WTC11 (cell line): Measurements from ENCODE around the gene ZFP42. TPM values are rescaled to one million over a fixed set of nuclear protein-coding genes. Genes with fewer than 3 reads are reported as not detected.

Source experiments
- ATAC-seq: fragments of 200-7000 bp; cut with Tn5 transposase; 2 replicates; pipeline ENCODE4 v1.10.0; 2021; ENCODE audit warnings: mild to moderate bottlenecking, moderate library complexity
- CTCF ChIA-PET: fragments of 300-600 bp; sonication (Branson Sonifier 250); formaldehyde crosslinking; loops from one replicate; lab custom pipeline; 2021; ENCODE audit warnings: antibody characterized with exemption; lab: Charles Lee
- POLR2A ChIA-PET: fragments of 350-600 bp; sonication (Branson Sonifier 250); formaldehyde crosslinking; loops from one replicate; lab custom pipeline; 2021; ENCODE audit warnings: antibody characterized with exemption; lab: Charles Lee
- DNase-seq: peaks from one replicate; pipeline ENCODE4 v3.0.0; 2021; ENCODE audit warnings: low spot score
- H3K27ac Mint-ChIP-seq: 2 replicates; pipeline ENCODE4 v1.8.0; 2021; ENCODE audit warnings: mixed read lengths
- H3K27me3 Mint-ChIP-seq: 2 replicates; pipeline ENCODE4 v1.8.0; 2021; ENCODE audit warnings: low read depth, mild to moderate bottlenecking, moderate library complexity, mixed read lengths
- H3K36me3 Mint-ChIP-seq: 2 replicates; pipeline ENCODE4 v1.8.0; 2021; ENCODE audit warnings: mixed read lengths
- H3K4me1 Mint-ChIP-seq: 2 replicates; pipeline ENCODE4 v1.8.0; 2022; ENCODE audit warnings: mixed read lengths
- H3K4me3 Mint-ChIP-seq: 2 replicates; pipeline ENCODE4 v1.8.0; 2021; ENCODE audit warnings: mild to moderate bottlenecking, moderate library complexity, mixed read lengths
- H3K9me3 Mint-ChIP-seq: 2 replicates; pipeline ENCODE4 v1.8.0; 2021; ENCODE audit warnings: mixed read lengths
- CBFB ChIP-seq: sonication (generic); formaldehyde crosslinking; IDR thresholded peaks from 2 replicates; pipeline ENCODE4 v1.8.1; 2022; ENCODE audit warnings: mild to moderate bottlenecking, low read depth, missing genetic modification reagents
- CREM ChIP-seq: sonication (generic); formaldehyde crosslinking; IDR thresholded peaks from 2 replicates; pipeline ENCODE4 v1.8.1; 2022; ENCODE audit warnings: mild to moderate bottlenecking, missing genetic modification reagents, moderate library complexity
- E2F5 ChIP-seq: sonication (generic); formaldehyde crosslinking; IDR thresholded peaks from 2 replicates; pipeline ENCODE4 v1.8.1; 2022; ENCODE audit warnings: mild to moderate bottlenecking, moderate library complexity, missing genetic modification reagents
- FOXP1 ChIP-seq: sonication (generic); formaldehyde crosslinking; IDR thresholded peaks from 2 replicates; pipeline ENCODE4 v1.8.0; 2022; ENCODE audit warnings: missing genetic modification reagents, mild to moderate bottlenecking, moderate library complexity, borderline replicate concordance
- GABPB1 ChIP-seq: sonication (generic); formaldehyde crosslinking; IDR thresholded peaks from 2 replicates; pipeline ENCODE4 v1.8.1; 2023; ENCODE audit warnings: mild to moderate bottlenecking, missing genetic modification reagents
- GRHL2 ChIP-seq: fragments of 250-450 bp; sonication (Bioruptor Pico); IDR thresholded peaks from 2 replicates; pipeline ENCODE4 v1.8.0; 2022; ENCODE audit warnings: mild to moderate bottlenecking, moderate library complexity; ENCODE audit not compliant: insufficient replicate concordance, severe bottlenecking
- HMGA2 ChIP-seq: fragments of 250-450 bp; sonication (Bioruptor Pico); IDR thresholded peaks from 2 replicates; pipeline ENCODE4 v1.4.0; 2021; ENCODE audit warnings: mild to moderate bottlenecking, moderate library complexity
- MAX ChIP-seq: sonication (generic); formaldehyde crosslinking; IDR thresholded peaks from 2 replicates; pipeline ENCODE4 v1.8.0; 2022; ENCODE audit warnings: mild to moderate bottlenecking, missing genetic modification reagents
- MLX ChIP-seq: sonication (generic); formaldehyde crosslinking; IDR thresholded peaks from 2 replicates; pipeline ENCODE4 v1.8.1; 2023; ENCODE audit warnings: mild to moderate bottlenecking, missing genetic modification reagents, moderate library complexity
- MYBL2 ChIP-seq: sonication (generic); formaldehyde crosslinking; IDR thresholded peaks from 2 replicates; pipeline ENCODE4 v1.8.1; 2023; ENCODE audit warnings: mild to moderate bottlenecking, moderate library complexity, missing genetic modification reagents
- NFYB ChIP-seq: sonication (generic); formaldehyde crosslinking; conservative IDR thresholded peaks from 2 replicates; pipeline ENCODE4 v1.8.0; 2022; ENCODE audit warnings: low read depth, missing genetic modification reagents
- OVOL2 ChIP-seq: fragments of 250-450 bp; sonication (Bioruptor Pico); IDR thresholded peaks from 2 replicates; pipeline ENCODE4 v1.9.0; 2021; ENCODE audit warnings: mild to moderate bottlenecking, borderline replicate concordance
- SMAD3 ChIP-seq: sonication (generic); formaldehyde crosslinking; IDR thresholded peaks from 2 replicates; pipeline ENCODE4 v1.8.0; 2022; ENCODE audit warnings: missing genetic modification reagents, mild to moderate bottlenecking, borderline replicate concordance
- SMAD4 ChIP-seq: sonication (generic); formaldehyde crosslinking; IDR thresholded peaks from 2 replicates; pipeline ENCODE4 v1.8.0; 2022; ENCODE audit warnings: mild to moderate bottlenecking, missing genetic modification reagents
- STAT6 ChIP-seq: sonication (generic); formaldehyde crosslinking; conservative IDR thresholded peaks from 2 replicates; pipeline ENCODE4 v1.8.1; 2023; ENCODE audit warnings: mild to moderate bottlenecking, low read depth, missing genetic modification reagents, moderate library complexity
- TEAD4 ChIP-seq: sonication (generic); formaldehyde crosslinking; IDR thresholded peaks from 2 replicates; pipeline ENCODE4 v1.8.0; 2022; ENCODE audit warnings: mild to moderate bottlenecking, missing genetic modification reagents
- TP53 ChIP-seq: sonication (generic); formaldehyde crosslinking; IDR thresholded peaks from 2 replicates; pipeline ENCODE4 v1.8.1; 2023; ENCODE audit warnings: mild to moderate bottlenecking, missing genetic modification reagents
- ZBTB43 ChIP-seq: sonication (generic); formaldehyde crosslinking; IDR thresholded peaks from 2 replicates; pipeline ENCODE4 v1.8.1; 2023; ENCODE audit warnings: mild to moderate bottlenecking, missing genetic modification reagents
- ZNF121 ChIP-seq: sonication (generic); formaldehyde crosslinking; IDR thresholded peaks from 2 replicates; pipeline ENCODE4 v1.8.0; 2023; ENCODE audit warnings: missing genetic modification reagents
- ZNF317 ChIP-seq: sonication (generic); formaldehyde crosslinking; IDR thresholded peaks from 2 replicates; pipeline ENCODE4 v1.8.1; 2023; ENCODE audit warnings: low read depth, mild to moderate bottlenecking, moderate library complexity, missing genetic modification reagents, borderline replicate concordance
- total RNA-seq: library from RNA; stranded (reverse); gene quantifications from 3 replicates; pipeline ENCODE4 v1.2.3, GENCODE V29; 2021
- TF ChIP-seq, protein P1 (sequence below): fragments of 250-450 bp; sonication (Bioruptor Pico); IDR thresholded peaks from 2 replicates; pipeline ENCODE4 v1.9.0; 2021; ENCODE audit warnings: mild to moderate bottlenecking
- TF ChIP-seq, protein P2 (sequence below): sonication (generic); formaldehyde crosslinking; IDR thresholded peaks from 2 replicates; pipeline ENCODE4 v1.8.0; 2023; ENCODE audit warnings: mild to moderate bottlenecking, missing genetic modification reagents

ZFP42 gene
- total RNA-seq, 1 experiment from 2014 or later, result 128 TPM

GRCh38 chr4:188030401-188030800 lies 34.8 kb downstream of the ZFP42 start (continued):
- TF ChIP-seq, protein P1, sequence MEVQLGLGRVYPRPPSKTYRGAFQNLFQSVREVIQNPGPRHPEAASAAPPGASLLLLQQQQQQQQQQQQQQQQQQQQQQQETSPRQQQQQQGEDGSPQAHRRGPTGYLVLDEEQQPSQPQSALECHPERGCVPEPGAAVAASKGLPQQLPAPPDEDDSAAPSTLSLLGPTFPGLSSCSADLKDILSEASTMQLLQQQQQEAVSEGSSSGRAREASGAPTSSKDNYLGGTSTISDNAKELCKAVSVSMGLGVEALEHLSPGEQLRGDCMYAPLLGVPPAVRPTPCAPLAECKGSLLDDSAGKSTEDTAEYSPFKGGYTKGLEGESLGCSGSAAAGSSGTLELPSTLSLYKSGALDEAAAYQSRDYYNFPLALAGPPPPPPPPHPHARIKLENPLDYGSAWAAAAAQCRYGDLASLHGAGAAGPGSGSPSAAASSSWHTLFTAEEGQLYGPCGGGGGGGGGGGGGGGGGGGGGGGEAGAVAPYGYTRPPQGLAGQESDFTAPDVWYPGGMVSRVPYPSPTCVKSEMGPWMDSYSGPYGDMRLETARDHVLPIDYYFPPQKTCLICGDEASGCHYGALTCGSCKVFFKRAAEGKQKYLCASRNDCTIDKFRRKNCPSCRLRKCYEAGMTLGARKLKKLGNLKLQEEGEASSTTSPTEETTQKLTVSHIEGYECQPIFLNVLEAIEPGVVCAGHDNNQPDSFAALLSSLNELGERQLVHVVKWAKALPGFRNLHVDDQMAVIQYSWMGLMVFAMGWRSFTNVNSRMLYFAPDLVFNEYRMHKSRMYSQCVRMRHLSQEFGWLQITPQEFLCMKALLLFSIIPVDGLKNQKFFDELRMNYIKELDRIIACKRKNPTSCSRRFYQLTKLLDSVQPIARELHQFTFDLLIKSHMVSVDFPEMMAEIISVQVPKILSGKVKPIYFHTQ (CRISPR knock-in tag), result no peak
- TF ChIP-seq GABPB1 (CRISPR knock-in tag) (no peak), TEAD4 (no peak), HMGA2 (CRISPR knock-in tag) (no peak), GRHL2 (CRISPR knock-in tag) (no peak), E2F5 (no peak), SMAD3 (CRISPR knock-in tag) (no peak), TP53 (no peak), CBFB (CRISPR knock-in tag) (no peak), ZNF121 (CRISPR knock-in tag) (no peak)
- TF ChIP-seq, all 79 proteins: peak for 0

- CTCF ChIA-PET, result interaction anchor here (1.3 to 2.0 kb wide), 4 partner anchors 14 to 103 kb away, joined by 4 to 6 read pairs (median 5); no protein-coding TSS in a partner anchor
- H3K27me3 Mint-ChIP-seq, result no peaks in the 10 kb centered on the region
Observed at GRCh38 chr4:188031751-188032150, 36.2 kb downstream of the ZFP42 start.

More at GRCh38 chr4:188031751-188032150, 36.2 kb downstream of the ZFP42 start:
- DNase-seq (peak; percentile 44), ATAC-seq (peak; percentile 57)
- Mint-ChIP-seq H3K36me3 (no peaks in the 10 kb centered on the region), H3K4me1 (peaks cover 50% of the 10 kb centered on the region), H3K9me3 (no peaks in the 10 kb centered on the region), H3K27ac (peak overlapping the region; percentile 95), H3K4me3 (peak overlapping the region; percentile 55)
- TF ChIP-seq STAT6 (CRISPR knock-in tag) (no peak), MAX (CRISPR knock-in tag) (no peak), MYBL2 (CRISPR knock-in tag) (no peak), NFYB (no peak), ZNF317 (CRISPR knock-in tag) (no peak), OVOL2 (CRISPR knock-in tag) (no peak), SMAD4 (no peak), FOXP1 (CRISPR knock-in tag) (no peak), CREM (CRISPR knock-in tag) (no peak), ZBTB43 (CRISPR knock-in tag) (no peak), MLX (CRISPR knock-in tag) (no peak)
- TF ChIP-seq, protein P2, sequence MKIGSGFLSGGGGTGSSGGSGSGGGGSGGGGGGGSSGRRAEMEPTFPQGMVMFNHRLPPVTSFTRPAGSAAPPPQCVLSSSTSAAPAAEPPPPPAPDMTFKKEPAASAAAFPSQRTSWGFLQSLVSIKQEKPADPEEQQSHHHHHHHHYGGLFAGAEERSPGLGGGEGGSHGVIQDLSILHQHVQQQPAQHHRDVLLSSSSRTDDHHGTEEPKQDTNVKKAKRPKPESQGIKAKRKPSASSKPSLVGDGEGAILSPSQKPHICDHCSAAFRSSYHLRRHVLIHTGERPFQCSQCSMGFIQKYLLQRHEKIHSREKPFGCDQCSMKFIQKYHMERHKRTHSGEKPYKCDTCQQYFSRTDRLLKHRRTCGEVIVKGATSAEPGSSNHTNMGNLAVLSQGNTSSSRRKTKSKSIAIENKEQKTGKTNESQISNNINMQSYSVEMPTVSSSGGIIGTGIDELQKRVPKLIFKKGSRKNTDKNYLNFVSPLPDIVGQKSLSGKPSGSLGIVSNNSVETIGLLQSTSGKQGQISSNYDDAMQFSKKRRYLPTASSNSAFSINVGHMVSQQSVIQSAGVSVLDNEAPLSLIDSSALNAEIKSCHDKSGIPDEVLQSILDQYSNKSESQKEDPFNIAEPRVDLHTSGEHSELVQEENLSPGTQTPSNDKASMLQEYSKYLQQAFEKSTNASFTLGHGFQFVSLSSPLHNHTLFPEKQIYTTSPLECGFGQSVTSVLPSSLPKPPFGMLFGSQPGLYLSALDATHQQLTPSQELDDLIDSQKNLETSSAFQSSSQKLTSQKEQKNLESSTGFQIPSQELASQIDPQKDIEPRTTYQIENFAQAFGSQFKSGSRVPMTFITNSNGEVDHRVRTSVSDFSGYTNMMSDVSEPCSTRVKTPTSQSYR, result no peak
- POLR2A ChIA-PET, result interaction anchor here (0.5 to 1.7 kb wide), 8 partner anchors 8 to 806 kb away, joined by 3 to 14 read pairs (median 6); partner anchors contain the start of gene ZFP42
